GM18867 (cell line): ENCODE results near the gene MCUR1.

ENCODE experiments used
- ATAC-seq: cut with Tn5 transposase; IDR thresholded peaks from one replicate; pipeline ENCODE4 v1.9.1; 2021; ENCODE audit warnings: mild to moderate bottlenecking, moderate library complexity; ENCODE audit not compliant: unreplicated experiment

Gene MCUR1

GRCh38 chr6:13742961-13743735 is 71.2 kb downstream of the MCUR1 start:
- no peak for ATAC-seq

- ATAC-seq = no peak
Observed at GRCh38 chr6:13741365-13741764, 73.0 kb downstream of the MCUR1 start.
